B cell (primary cell): ENCODE results near the gene SELL. TPM values are rescaled to one million over a fixed set of nuclear protein-coding genes. Genes with fewer than 3 reads are reported as not detected.
A peak's percentile ranks its signal among the peaks of the same experiment; 100 is the strongest.

Source experiments
- ATAC-seq: fragments of 200-7000 bp; cut with Tn5 transposase; one replicate; pipeline ENCODE4 v1.10.0; 2021; ENCODE audit warnings: low read depth, mild to moderate bottlenecking, moderate number of reproducible peaks, moderate library complexity
- CTCF ChIA-PET: fragments of 350-600 bp; sonication (Branson Sonifier 250); formaldehyde crosslinking; loops from one replicate; lab custom pipeline; 2021; ENCODE audit warnings: antibody characterized with exemption, inconsistent platforms; lab: Charles Lee
- POLR2A ChIA-PET: fragments of 350-600 bp; sonication (Branson Sonifier 250); formaldehyde crosslinking; loops from one replicate; lab custom pipeline; 2021; ENCODE audit warnings: antibody characterized with exemption; lab: Charles Lee
- DNase-seq: peaks from one replicate; pipeline ENCODE4 v3.0.0; 2013
- H2AFZ ChIP-seq: 2 replicates; pipeline ENCODE4 v1.6.1; 2012; ENCODE audit warnings: mild to moderate bottlenecking, low read depth, low read length; ENCODE audit not compliant: insufficient read depth, poor library complexity, severe bottlenecking
- H3K27ac ChIP-seq, 2 donors: 1 replicate in 1 of 2; 2 replicates in 1 of 2; pipeline ENCODE4 v1.5.1; 2012 to 2013; ENCODE audit warnings: low read length in 2 of 2, mild to moderate bottlenecking in 2 of 2, moderate library complexity in 1 of 2
- H3K27me3 ChIP-seq, 4 experiments: fragments of 200-600 bp in 1 of 4; sonication (generic) in 1 of 4; replicated peaks in 1 of 4; 1 replicate in 2 of 4; 2 replicates in 2 of 4; pipeline versions ENCODE4 v1.6.1 to v1.7.0; 2013 to 2016; ENCODE audit warnings: low read length in 3 of 4, mild to moderate bottlenecking in 2 of 4, mixed read lengths in 1 of 4, moderate library complexity in 1 of 4; ENCODE audit not compliant: insufficient read depth in 4 of 4, control insufficient read depth in 3 of 4; ENCODE audit errors: control extremely low read depth in 1 of 4
- H3K36me3 ChIP-seq, 2 experiments: replicated peaks in 1 of 2; 1 replicate in 1 of 2; 2 replicates in 1 of 2; pipeline versions ENCODE4 v1.6.1 to v1.7.1; 2013; ENCODE audit warnings: low read length in 1 of 2; ENCODE audit not compliant: insufficient read depth in 2 of 2, control insufficient read depth in 1 of 2; ENCODE audit errors: control extremely low read depth in 1 of 2, extremely low read depth in 1 of 2
- H3K4me1 ChIP-seq, 2 donors: fragments of 200-600 bp in 1 of 2; sonication (generic) in 1 of 2; 1 replicate in 1 of 2; 2 replicates in 1 of 2; pipeline versions ENCODE4 v1.5.1 to v1.6.1; 2013 to 2017; ENCODE audit warnings: low read length in 2 of 2; ENCODE audit not compliant: control insufficient read depth in 2 of 2, insufficient read depth in 2 of 2
- H3K4me2 ChIP-seq: replicated peaks from 2 replicates; pipeline ENCODE3; 2012; ENCODE audit warnings: mild to moderate bottlenecking, low read depth, low read length; ENCODE audit not compliant: poor library complexity, severe bottlenecking
- H3K4me3 ChIP-seq, 5 experiments: fragments of 200-600 bp in 1 of 5; sonication (generic) in 1 of 5; 1 replicate in 3 of 5; 2 replicates in 2 of 5; pipeline versions ENCODE4 v1.5.1 to v1.7.0; 2011 to 2016; ENCODE audit warnings: low read length in 4 of 5, mild to moderate bottlenecking in 4 of 5, low read depth in 2 of 5, control low read depth in 1 of 5, moderate library complexity in 1 of 5; ENCODE audit not compliant: insufficient read depth in 1 of 5; ENCODE audit errors: control extremely low read depth in 1 of 5, extremely low read depth in 1 of 5
- H3K79me2 ChIP-seq: fragments of 200-600 bp; sonication (generic); one replicate; pipeline ENCODE4 v1.6.0; 2016; ENCODE audit warnings: low read length; ENCODE audit not compliant: control insufficient read depth, insufficient read depth
- H3K9ac ChIP-seq: fragments of 200-600 bp; sonication (generic); 2 replicates; pipeline ENCODE4 v1.6.1; 2017; ENCODE audit warnings: mild to moderate bottlenecking, low read length, moderate library complexity
- H3K9me3 ChIP-seq, 3 donors: one replicate each; pipeline versions ENCODE4 v1.6.1 to v1.7.1; 2013; ENCODE audit warnings: low read length in 2 of 3; ENCODE audit not compliant: control insufficient read depth in 2 of 3, insufficient read depth in 1 of 3; ENCODE audit errors: control extremely low read depth in 1 of 3
- H4K20me1 ChIP-seq: 2 replicates; pipeline ENCODE4 v1.6.0; 2012; ENCODE audit warnings: mild to moderate bottlenecking, low read length; ENCODE audit not compliant: insufficient read depth, control insufficient read depth, poor library complexity, severe bottlenecking
- H3K27ac Mint-ChIP-seq: one replicate; pipeline ENCODE4 v1.8.0; 2021; ENCODE audit warnings: mixed read lengths
- H3K27me3 Mint-ChIP-seq: one replicate; pipeline ENCODE4 v1.8.0; 2021; ENCODE audit warnings: mixed read lengths
- H3K4me1 Mint-ChIP-seq: one replicate; pipeline ENCODE4 v1.8.0; 2021; ENCODE audit warnings: mixed read lengths
- H3K4me3 Mint-ChIP-seq: one replicate; pipeline ENCODE4 v1.8.0; 2021; ENCODE audit warnings: mixed read lengths
- H3K9me3 Mint-ChIP-seq: one replicate; pipeline ENCODE4 v1.8.0; 2022; ENCODE audit warnings: mixed read lengths; ENCODE audit not compliant: insufficient read depth
- EZH2 ChIP-seq: IDR thresholded peaks from 2 replicates; pipeline ENCODE4 v1.6.1; 2012; ENCODE audit warnings: borderline replicate concordance, low read depth, mild to moderate bottlenecking, moderate library complexity, low read length; ENCODE audit not compliant: insufficient read depth, poor library complexity, severe bottlenecking
- whole genome bisulfite sequencing: methylation state at CpG from one replicate; pipeline ENCODE4 v1.1.5; 2013; ENCODE audit warnings: missing lambda C conversion rate; ENCODE audit not compliant: insufficient coverage; 5-methylcytosine and 5-hydroxymethylcytosine counted together
- intact Hi-C: fragments of 100-400 bp; cut with micrococcal nuclease; formaldehyde crosslinking; loops from one replicate; pipeline ENCODE4 v1.10.0; 2022
- polyA plus RNA-seq: library from polyadenylated mRNA; depleted of rRNA; stranded (reverse); fragments of >200 nt; gene quantifications from 2 replicates; pipeline ENCODE4 v1.2.3, GENCODE V29; 2012
- total RNA-seq, 2 donors: library from RNA; stranded (reverse); fragments of 120-200 nt in 1 of 2; gene quantifications; 1 replicate in 1 of 2; 2 replicates in 1 of 2; pipeline versions ENCODE4 v1.2.3 to v1.2.4, GENCODE V29; 2013 to 2022
- TF ChIP-seq, protein P1 (sequence below): fragments of 200-600 bp; IDR thresholded peaks from one replicate; pipeline ENCODE4 v1.8.0; 2022; ENCODE audit warnings: antibody characterized with exemption, mild to moderate bottlenecking

The SELL gene
- total and polyA plus RNA-seq, 2 donors (not counting 1 experiment from before 2014, with no cell fraction given) = 250 to 258 TPM

- Histone ChIP-seq H3K4me1 (peaks cover 79 to 96% of the 10 kb centered on the region in 2 donors), H3K79me2 (peaks cover 27% of the 10 kb centered on the region), H4K20me1 (no peaks in the 10 kb centered on the region), H3K4me3 (peak overlapping the region in 1 of 5 experiments; percentile 22), H3K27me3 (no peaks in the 10 kb centered on the region), H3K27ac (peak overlapping the region; percentile 88 to 92), H2AFZ (peak overlapping the region; percentile 21), H3K9ac (no peak overlapping the region), H3K36me3 (no peaks in the 10 kb centered on the region), H3K9me3 (no peaks in the 10 kb centered on the region), H3K4me2 (peak overlapping the region; percentile 58)
- WGBS = 0% methylated on average over 1 of the region's 2 CpGs
- Mint-ChIP-seq H3K4me1 (peaks cover 47% of the 10 kb centered on the region), H3K27ac (peak overlapping the region; percentile 95), H3K9me3 (no peaks in the 10 kb centered on the region), H3K4me3 (peak overlapping the region; percentile 75), H3K27me3 (no peaks in the 10 kb centered on the region)
- intact Hi-C loops = loop anchor here (10.0 kb wide), 1 partner anchor 393 kb away; the partner anchor contains the start of gene KIFAP3
- DNase-seq (peak; percentile 49), ATAC-seq (peak; percentile 37)
- POLR2A ChIA-PET = interaction anchor here (2.5 to 4.0 kb wide), 2 partner anchors 11 to 14 kb away, joined by 15 to 35 read pairs; no protein-coding TSS in a partner anchor
- CTCF ChIA-PET = interaction anchor here (1.0 to 9.2 kb wide), 9 partner anchors 10 to 80 kb away, joined by 3 to 101 read pairs (median 12); no protein-coding TSS in a partner anchor
- TF ChIP-seq, protein P1, sequence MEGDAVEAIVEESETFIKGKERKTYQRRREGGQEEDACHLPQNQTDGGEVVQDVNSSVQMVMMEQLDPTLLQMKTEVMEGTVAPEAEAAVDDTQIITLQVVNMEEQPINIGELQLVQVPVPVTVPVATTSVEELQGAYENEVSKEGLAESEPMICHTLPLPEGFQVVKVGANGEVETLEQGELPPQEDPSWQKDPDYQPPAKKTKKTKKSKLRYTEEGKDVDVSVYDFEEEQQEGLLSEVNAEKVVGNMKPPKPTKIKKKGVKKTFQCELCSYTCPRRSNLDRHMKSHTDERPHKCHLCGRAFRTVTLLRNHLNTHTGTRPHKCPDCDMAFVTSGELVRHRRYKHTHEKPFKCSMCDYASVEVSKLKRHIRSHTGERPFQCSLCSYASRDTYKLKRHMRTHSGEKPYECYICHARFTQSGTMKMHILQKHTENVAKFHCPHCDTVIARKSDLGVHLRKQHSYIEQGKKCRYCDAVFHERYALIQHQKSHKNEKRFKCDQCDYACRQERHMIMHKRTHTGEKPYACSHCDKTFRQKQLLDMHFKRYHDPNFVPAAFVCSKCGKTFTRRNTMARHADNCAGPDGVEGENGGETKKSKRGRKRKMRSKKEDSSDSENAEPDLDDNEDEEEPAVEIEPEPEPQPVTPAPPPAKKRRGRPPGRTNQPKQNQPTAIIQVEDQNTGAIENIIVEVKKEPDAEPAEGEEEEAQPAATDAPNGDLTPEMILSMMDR = no peak
- TF ChIP-seq EZH2 = no peak
Observed at GRCh38 chr1:169682071-169682470, 29.3 kb downstream of the SELL start.

DNA sequence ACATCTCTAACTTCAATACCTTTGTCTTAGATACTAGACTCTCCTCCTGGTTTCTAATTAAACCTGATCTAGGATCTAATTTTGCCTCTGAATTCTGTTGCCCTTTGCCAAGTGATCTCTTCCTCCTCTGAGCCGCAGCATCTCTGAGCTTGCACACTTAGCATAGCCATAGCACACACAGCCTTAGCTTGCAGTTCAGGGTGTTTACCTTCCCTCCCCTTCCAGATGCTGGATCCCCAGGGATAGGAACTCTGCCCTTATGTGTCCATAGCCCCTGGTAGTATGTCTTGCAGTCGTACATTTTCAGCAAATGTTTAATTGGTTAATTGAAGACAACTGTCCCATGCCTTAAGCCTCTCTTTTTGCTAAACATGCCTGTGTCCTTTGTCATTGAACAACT, 30.3 kb downstream of the SELL start:
- POLR2A ChIA-PET = interaction anchor here (0.9 to 4.0 kb wide), 6 partner anchors 10 to 79 kb away, joined by 3 to 35 read pairs (median 5); no protein-coding TSS in a partner anchor
- Histone ChIP-seq H2AFZ (peak overlapping the region; percentile 51), H3K79me2 (peaks cover 23% of the 10 kb centered on the region), H3K9ac (peak overlapping the region; percentile 46), H3K27ac (peak overlapping the region; percentile 88 to 92), H4K20me1 (no peaks in the 10 kb centered on the region), H3K4me2 (peak overlapping the region; percentile 58), H3K36me3 (no peaks in the 10 kb centered on the region), H3K4me3 (peak overlapping the region in 1 of 5 experiments; percentile 6), H3K27me3 (no peaks in the 10 kb centered on the region), H3K4me1 (peaks cover 84 to 96% of the 10 kb centered on the region in 2 donors), H3K9me3 (no peaks in the 10 kb centered on the region)
- no peak for DNase-seq
- WGBS = 11% methylated on average over 1 of the region's 2 CpGs
- Mint-ChIP-seq H3K27ac (peak overlapping the region; percentile 95), H3K27me3 (no peaks in the 10 kb centered on the region), H3K9me3 (no peaks in the 10 kb centered on the region), H3K4me3 (peak overlapping the region; percentile 75), H3K4me1 (peaks cover 55% of the 10 kb centered on the region)
- intact Hi-C loops = loop anchor here (1.0 to 10.0 kb wide), 5 partner anchors 14 to 394 kb away; partner anchors contain the start of genes BLZF1, KIFAP3 and SELL
- CTCF ChIA-PET = interaction anchor here (1.2 to 9.2 kb wide), 8 partner anchors 11 to 79 kb away, joined by 5 to 101 read pairs (median 12); no protein-coding TSS in a partner anchor
- ATAC-seq = peak; percentile 25
- TF ChIP-seq, protein P1 = no peak
- TF ChIP-seq EZH2 = no peak
